B cell (primary cell): ENCODE measurements around the gene OR9A2. TPM values are rescaled to one million over a fixed set of nuclear protein-coding genes. Genes with fewer than 3 reads are reported as not detected.

ENCODE experiments used
- ATAC-seq: fragments of 200-7000 bp; cut with Tn5 transposase; one replicate; pipeline ENCODE4 v1.10.0; 2021; ENCODE audit warnings: low read depth, mild to moderate bottlenecking, moderate number of reproducible peaks, moderate library complexity
- CTCF ChIA-PET: fragments of 350-600 bp; sonication (Branson Sonifier 250); formaldehyde crosslinking; loops from one replicate; lab custom pipeline; 2021; ENCODE audit warnings: antibody characterized with exemption, inconsistent platforms; lab: Charles Lee
- POLR2A ChIA-PET: fragments of 350-600 bp; sonication (Branson Sonifier 250); formaldehyde crosslinking; loops from one replicate; lab custom pipeline; 2021; ENCODE audit warnings: antibody characterized with exemption; lab: Charles Lee
- DNase-seq: peaks from one replicate; pipeline ENCODE4 v3.0.0; 2013
- H2AFZ ChIP-seq: 2 replicates; pipeline ENCODE4 v1.6.1; 2012; ENCODE audit warnings: mild to moderate bottlenecking, low read depth, low read length; ENCODE audit not compliant: insufficient read depth, poor library complexity, severe bottlenecking
- H3K27ac ChIP-seq, 2 donors: 1 replicate in 1 of 2; 2 replicates in 1 of 2; pipeline ENCODE4 v1.5.1; 2012 to 2013; ENCODE audit warnings: low read length in 2 of 2, mild to moderate bottlenecking in 2 of 2, moderate library complexity in 1 of 2
- H3K27me3 ChIP-seq, 4 experiments: fragments of 200-600 bp in 1 of 4; sonication (generic) in 1 of 4; replicated peaks in 1 of 4; 1 replicate in 2 of 4; 2 replicates in 2 of 4; pipeline versions ENCODE4 v1.6.1 to v1.7.0; 2013 to 2016; ENCODE audit warnings: low read length in 3 of 4, mild to moderate bottlenecking in 2 of 4, mixed read lengths in 1 of 4, moderate library complexity in 1 of 4; ENCODE audit not compliant: insufficient read depth in 4 of 4, control insufficient read depth in 3 of 4; ENCODE audit errors: control extremely low read depth in 1 of 4
- H3K36me3 ChIP-seq, 2 experiments: replicated peaks in 1 of 2; 1 replicate in 1 of 2; 2 replicates in 1 of 2; pipeline versions ENCODE4 v1.6.1 to v1.7.1; 2013; ENCODE audit warnings: low read length in 1 of 2; ENCODE audit not compliant: insufficient read depth in 2 of 2, control insufficient read depth in 1 of 2; ENCODE audit errors: control extremely low read depth in 1 of 2, extremely low read depth in 1 of 2
- H3K4me1 ChIP-seq, 2 donors: fragments of 200-600 bp in 1 of 2; sonication (generic) in 1 of 2; 1 replicate in 1 of 2; 2 replicates in 1 of 2; pipeline versions ENCODE4 v1.5.1 to v1.6.1; 2013 to 2017; ENCODE audit warnings: low read length in 2 of 2; ENCODE audit not compliant: control insufficient read depth in 2 of 2, insufficient read depth in 2 of 2
- H3K4me2 ChIP-seq: replicated peaks from 2 replicates; pipeline ENCODE3; 2012; ENCODE audit warnings: mild to moderate bottlenecking, low read depth, low read length; ENCODE audit not compliant: poor library complexity, severe bottlenecking
- H3K4me3 ChIP-seq, 5 experiments: fragments of 200-600 bp in 1 of 5; sonication (generic) in 1 of 5; 1 replicate in 3 of 5; 2 replicates in 2 of 5; pipeline versions ENCODE4 v1.5.1 to v1.7.0; 2011 to 2016; ENCODE audit warnings: low read length in 4 of 5, mild to moderate bottlenecking in 4 of 5, low read depth in 2 of 5, control low read depth in 1 of 5, moderate library complexity in 1 of 5; ENCODE audit not compliant: insufficient read depth in 1 of 5; ENCODE audit errors: control extremely low read depth in 1 of 5, extremely low read depth in 1 of 5
- H3K79me2 ChIP-seq: fragments of 200-600 bp; sonication (generic); one replicate; pipeline ENCODE4 v1.6.0; 2016; ENCODE audit warnings: low read length; ENCODE audit not compliant: control insufficient read depth, insufficient read depth
- H3K9ac ChIP-seq: fragments of 200-600 bp; sonication (generic); 2 replicates; pipeline ENCODE4 v1.6.1; 2017; ENCODE audit warnings: mild to moderate bottlenecking, low read length, moderate library complexity
- H3K9me3 ChIP-seq, 3 donors: one replicate each; pipeline versions ENCODE4 v1.6.1 to v1.7.1; 2013; ENCODE audit warnings: low read length in 2 of 3; ENCODE audit not compliant: control insufficient read depth in 2 of 3, insufficient read depth in 1 of 3; ENCODE audit errors: control extremely low read depth in 1 of 3
- H4K20me1 ChIP-seq: 2 replicates; pipeline ENCODE4 v1.6.0; 2012; ENCODE audit warnings: mild to moderate bottlenecking, low read length; ENCODE audit not compliant: insufficient read depth, control insufficient read depth, poor library complexity, severe bottlenecking
- H3K27ac Mint-ChIP-seq: one replicate; pipeline ENCODE4 v1.8.0; 2021; ENCODE audit warnings: mixed read lengths
- H3K27me3 Mint-ChIP-seq: one replicate; pipeline ENCODE4 v1.8.0; 2021; ENCODE audit warnings: mixed read lengths
- H3K4me1 Mint-ChIP-seq: one replicate; pipeline ENCODE4 v1.8.0; 2021; ENCODE audit warnings: mixed read lengths
- H3K4me3 Mint-ChIP-seq: one replicate; pipeline ENCODE4 v1.8.0; 2021; ENCODE audit warnings: mixed read lengths
- H3K9me3 Mint-ChIP-seq: one replicate; pipeline ENCODE4 v1.8.0; 2022; ENCODE audit warnings: mixed read lengths; ENCODE audit not compliant: insufficient read depth
- CTCF ChIP-seq: fragments of 200-600 bp; IDR thresholded peaks from one replicate; pipeline ENCODE4 v1.8.0; 2022; ENCODE audit warnings: antibody characterized with exemption, mild to moderate bottlenecking
- EZH2 ChIP-seq: IDR thresholded peaks from 2 replicates; pipeline ENCODE4 v1.6.1; 2012; ENCODE audit warnings: borderline replicate concordance, low read depth, mild to moderate bottlenecking, moderate library complexity, low read length; ENCODE audit not compliant: insufficient read depth, poor library complexity, severe bottlenecking
- WGBS: methylation state at CpG from one replicate; pipeline ENCODE4 v1.1.5; 2013; ENCODE audit warnings: missing lambda C conversion rate; ENCODE audit not compliant: insufficient coverage; 5-methylcytosine and 5-hydroxymethylcytosine counted together
- intact Hi-C: fragments of 100-400 bp; cut with micrococcal nuclease; formaldehyde crosslinking; loops from one replicate; pipeline ENCODE4 v1.10.0; 2022
- polyA plus RNA-seq: library from polyadenylated mRNA; depleted of rRNA; stranded (reverse); fragments of >200 nt; gene quantifications from 2 replicates; pipeline ENCODE4 v1.2.3, GENCODE V29; 2012
- total RNA-seq, 2 donors: library from RNA; stranded (reverse); fragments of 120-200 nt in 1 of 2; gene quantifications; 1 replicate in 1 of 2; 2 replicates in 1 of 2; pipeline versions ENCODE4 v1.2.3 to v1.2.4, GENCODE V29; 2013 to 2022

The OR9A2 gene
- total and polyA plus RNA-seq, 2 donors (not counting 1 experiment from before 2014, with no cell fraction given) = not detected

DNA sequence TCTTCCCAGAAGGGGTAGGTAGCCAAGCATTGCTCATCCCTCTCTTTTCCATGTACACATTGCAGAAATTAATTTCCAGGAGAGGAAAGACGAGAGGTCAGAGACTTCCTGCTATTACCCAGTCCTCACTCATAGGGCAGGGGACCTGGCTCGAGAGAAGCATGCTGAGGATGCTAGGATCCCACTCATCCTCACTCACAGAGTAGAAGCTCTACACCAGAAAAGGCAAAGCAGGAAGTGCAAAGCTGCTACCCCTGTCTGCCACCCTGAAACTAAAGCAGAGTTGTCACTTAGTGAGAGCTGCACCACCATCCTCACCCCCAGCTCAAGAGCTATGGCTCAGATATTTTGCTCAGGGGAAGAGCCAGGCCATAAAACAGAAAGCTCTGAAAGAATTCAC, 9.9 kb downstream of the OR9A2 start:
- Mint-ChIP-seq H3K4me3 (peak overlapping the region; percentile 57), H3K27ac (peak overlapping the region; percentile 68), H3K27me3 (no peaks in the 10 kb centered on the region), H3K9me3 (no peaks in the 10 kb centered on the region), H3K4me1 (peaks cover 69% of the 10 kb centered on the region)
- DNase-seq (peak; percentile 34), ATAC-seq (peak; percentile 48)
- TF ChIP-seq EZH2 (no peak), CTCF (no peak)
- H3K79me2 ChIP-seq = no peaks in the 10 kb centered on the region
- H4K20me1 ChIP-seq = no peaks in the 10 kb centered on the region
- peak overlapping the region; percentile 30 to 81 for H3K27ac ChIP-seq
- H3K9ac ChIP-seq = peak overlapping the region; percentile 11
- peaks cover 0 to 6% (median 0%) of the 10 kb centered on the region in 3 donors for H3K9me3 ChIP-seq
- ChIA-PET POLR2A (no interaction called here), CTCF (interaction anchor here (1.0 to 24.7 kb wide), 7 partner anchors 8 to 391 kb away, joined by 3 to 809 read pairs (median 16); partner anchors contain the start of gene TAS2R40)
- peak overlapping the region; percentile 57 for H2AFZ ChIP-seq
- intact Hi-C loops = loop anchor here (2.0 kb wide), 1 partner anchor 68 kb away; no protein-coding TSS in a partner anchor
- no peaks in the 10 kb centered on the region for H3K36me3 ChIP-seq
- peak overlapping the region in 1 of 5 experiments; percentile 8 for H3K4me3 ChIP-seq
- H3K4me2 ChIP-seq = peak overlapping the region; percentile 78
- no peaks in the 10 kb centered on the region for H3K27me3 ChIP-seq
- H3K4me1 ChIP-seq = peaks cover 63 to 64% of the 10 kb centered on the region in 2 donors
- WGBS = 57% methylated on average over 1 of the region's 2 CpGs

- ATAC-seq (no peak), DNase-seq (no peak)
- H3K36me3 ChIP-seq = no peaks in the 10 kb centered on the region
- H3K4me1 Mint-ChIP-seq = peaks cover 77% of the 10 kb centered on the region
- peak overlapping the region; percentile 78 for H3K27ac Mint-ChIP-seq
- TF ChIP-seq CTCF (no peak), EZH2 (no peak)
- no peak overlapping the region for H2AFZ ChIP-seq
- H3K27me3 ChIP-seq = no peaks in the 10 kb centered on the region
- peak overlapping the region; percentile 78 for H3K4me2 ChIP-seq
- ChIA-PET POLR2A (no interaction called here), CTCF (interaction anchor here (0.6 to 24.7 kb wide), 10 partner anchors 7 to 390 kb away, joined by 3 to 809 read pairs (median 8); partner anchors contain the start of genes TAS2R39 and TAS2R40)
- H3K27me3 Mint-ChIP-seq = no peaks in the 10 kb centered on the region
- H3K27ac ChIP-seq = peak overlapping the region; percentile 81 to 85
- H3K9ac ChIP-seq = peak overlapping the region; percentile 58
- H3K4me3 Mint-ChIP-seq = peak overlapping the region; percentile 24
- no CpG with 5 or more reads among the region's 3 CpGs for WGBS
- peak overlapping the region in 1 of 5 experiments; percentile 60 for H3K4me3 ChIP-seq
- H4K20me1 ChIP-seq = no peaks in the 10 kb centered on the region
- peaks cover 0 to 6% (median 0%) of the 10 kb centered on the region in 3 donors for H3K9me3 ChIP-seq
- H3K79me2 ChIP-seq = no peaks in the 10 kb centered on the region
- peaks cover 72 to 73% of the 10 kb centered on the region in 2 donors for H3K4me1 ChIP-seq
- intact Hi-C loops = loop anchor here (2.0 kb wide), 1 partner anchor 69 kb away; no protein-coding TSS in a partner anchor
- H3K9me3 Mint-ChIP-seq = no peaks in the 10 kb centered on the region
These were observed 10.9 kb downstream of the OR9A2 start for GRCh38 chr7:143015926-143016490.
